A549 (cell line): ENCODE measurements around the gene SOX12.

Experiments
- CTCF ChIP-seq: fragments of >200 bp; sonication (Bioruptor Twin); formaldehyde crosslinking; IDR thresholded peaks from 3 replicates; pipeline ENCODE4 v1.5.1; 2016
- MAX ChIP-seq: IDR thresholded peaks from 2 replicates; pipeline ENCODE4 v1.6.1; 2012
- SMC3 ChIP-seq: fragments of >200 bp; sonication (Bioruptor Twin); formaldehyde crosslinking; IDR thresholded peaks from 3 replicates; pipeline ENCODE4 v1.6.1; 2018; ENCODE audit warnings: inconsistent platforms

DNA sequence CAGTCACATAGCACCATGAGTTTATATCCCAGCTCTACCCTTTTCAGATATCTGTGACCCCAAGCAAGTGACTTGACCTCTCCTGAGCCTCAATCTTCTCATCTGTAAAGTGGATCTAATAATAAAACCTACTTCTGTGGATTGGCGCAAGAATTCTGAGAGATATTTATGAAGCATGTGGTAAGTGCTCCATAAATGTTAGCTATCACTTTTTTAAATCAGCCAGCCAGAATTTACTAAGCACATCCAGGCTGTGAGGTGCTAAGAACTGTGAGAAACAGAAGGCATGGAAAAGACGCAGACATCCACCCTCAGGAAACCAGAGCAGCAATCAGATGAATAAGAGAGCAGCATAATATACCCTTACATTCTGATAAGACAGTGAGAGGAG is 35.7 kb upstream of the SOX12 start:
- TF ChIP-seq CTCF (no peak), SMC3 (no peak), MAX (no peak)
